Astrocyte (in vitro differentiated cells and primary cell): ENCODE data around the gene GUSB. TPM values are rescaled to one million over a fixed set of nuclear protein-coding genes. Genes with fewer than 3 reads are reported as not detected.
A peak's percentile ranks its signal among the peaks of the same experiment; 100 is the strongest.

Source experiments
- DNase-seq: peaks from one replicate; pipeline ENCODE4 v3.0.0-alpha.2; 2010; ENCODE audit warnings: low read depth
- FAIRE-seq: peaks from 2 replicates; lab custom pipeline; 2011; peaks lifted over from hg19 to GRCh38; lab: Jason Lieb, UNC
- H2AFZ ChIP-seq: 2 replicates; pipeline ENCODE4 v1.6.0; 2012; ENCODE audit warnings: low read depth, low read length, inconsistent platforms
- H3K27ac ChIP-seq: 2 replicates; pipeline ENCODE4 v1.5.1; 2011; ENCODE audit warnings: low read depth, low read length, inconsistent platforms
- H3K27me3 ChIP-seq: 2 replicates; pipeline ENCODE4 v1.6.0; 2011; ENCODE audit warnings: low read length, inconsistent platforms; ENCODE audit not compliant: insufficient read depth
- H3K36me3 ChIP-seq: 2 replicates; pipeline ENCODE4 v1.5.1; 2011; ENCODE audit warnings: low read length, inconsistent platforms; ENCODE audit not compliant: insufficient read depth
- H3K4me1 ChIP-seq: 2 replicates; pipeline ENCODE4 v1.5.1; 2011; ENCODE audit warnings: low read length, inconsistent platforms; ENCODE audit not compliant: insufficient read depth
- H3K4me2 ChIP-seq: 2 replicates; pipeline ENCODE4 v1.6.0; 2012; ENCODE audit warnings: low read length, inconsistent platforms
- H3K4me3 ChIP-seq: 2 replicates; pipeline ENCODE4 v1.5.1; 2011; ENCODE audit warnings: low read depth, mild to moderate bottlenecking, low read length, inconsistent platforms; ENCODE audit not compliant: insufficient read depth
- H3K79me2 ChIP-seq: 2 replicates; pipeline ENCODE4 v1.6.0; 2012; ENCODE audit warnings: mild to moderate bottlenecking, low read length, inconsistent platforms; ENCODE audit not compliant: insufficient read depth
- H3K9ac ChIP-seq: 2 replicates; pipeline ENCODE4 v1.6.0; 2012; ENCODE audit warnings: mild to moderate bottlenecking, low read length, inconsistent platforms
- H3K9me3 ChIP-seq: 2 replicates; pipeline ENCODE4 v1.5.1; 2012; ENCODE audit warnings: low read depth, mild to moderate bottlenecking, low read length, inconsistent platforms; ENCODE audit not compliant: insufficient read depth
- H4K20me1 ChIP-seq: 2 replicates; pipeline ENCODE4 v1.6.0; 2012; ENCODE audit warnings: low read length, inconsistent platforms; ENCODE audit not compliant: insufficient read depth
- H3K27ac Mint-ChIP-seq: one replicate; pipeline ENCODE4 v1.8.0; 2021; ENCODE audit warnings: mild to moderate bottlenecking, mixed read lengths; ENCODE audit not compliant: unreplicated experiment
- H3K27me3 Mint-ChIP-seq: one replicate; pipeline ENCODE4 v1.8.0; 2021; ENCODE audit warnings: low read depth, mixed read lengths; ENCODE audit not compliant: unreplicated experiment
- H3K36me3 Mint-ChIP-seq: one replicate; pipeline ENCODE4 v1.8.0; 2021; ENCODE audit warnings: low read depth, mixed read lengths; ENCODE audit not compliant: unreplicated experiment
- H3K4me1 Mint-ChIP-seq: one replicate; pipeline ENCODE4 v1.8.0; 2021; ENCODE audit warnings: low read depth, mixed read lengths; ENCODE audit not compliant: unreplicated experiment
- H3K4me3 Mint-ChIP-seq: one replicate; pipeline ENCODE4 v1.8.0; 2021; ENCODE audit warnings: mild to moderate bottlenecking, moderate library complexity, mixed read lengths; ENCODE audit not compliant: unreplicated experiment
- H3K9me3 Mint-ChIP-seq: one replicate; pipeline ENCODE4 v1.8.0; 2021; ENCODE audit warnings: mild to moderate bottlenecking, mixed read lengths; ENCODE audit not compliant: unreplicated experiment
- CTCF ChIP-seq: IDR thresholded peaks from 2 replicates; pipeline ENCODE4 v1.5.1; 2011; ENCODE audit warnings: low read depth, mild to moderate bottlenecking, inconsistent platforms, low read length, moderate library complexity; ENCODE audit not compliant: insufficient read depth
- EZH2 ChIP-seq: IDR thresholded peaks from 2 replicates; pipeline ENCODE4 v1.6.1; 2012; ENCODE audit warnings: mild to moderate bottlenecking, low read length, inconsistent platforms; ENCODE audit not compliant: insufficient read depth
- total RNA-seq: library from RNA; stranded (reverse); gene quantifications from 2 replicates; pipeline ENCODE4 v1.2.1, GENCODE V29; 2021

GUSB gene
- total RNA-seq, 1 donor from 2014 or later, result 18.3 TPM

GRCh38 chr7:65979583-65980477 lies 2.2 kb downstream of the GUSB start:
- no peaks in the 10 kb centered on the region for H3K27me3 Mint-ChIP-seq
- no peak overlapping the region for H3K4me3 Mint-ChIP-seq

GRCh38 chr7:65978891-65979582 lies 3.0 kb downstream of the GUSB start:
- H3K4me3 ChIP-seq, result no peak overlapping the region
- peaks cover 7% of the 10 kb centered on the region for H3K36me3 Mint-ChIP-seq
- no peaks in the 10 kb centered on the region for H3K4me1 Mint-ChIP-seq
- no peaks in the 10 kb centered on the region for H3K9me3 Mint-ChIP-seq
- no peak overlapping the region for H3K4me2 ChIP-seq
- H3K27ac Mint-ChIP-seq, result no peak overlapping the region
- no peak for TF ChIP-seq CTCF
- no peak for TF ChIP-seq EZH2
- H3K9me3 ChIP-seq, result no peaks in the 10 kb centered on the region
- no peak overlapping the region for H3K4me3 Mint-ChIP-seq
- H3K79me2 ChIP-seq, result peaks cover 21% of the 10 kb centered on the region
- H3K4me1 ChIP-seq, result peaks cover 7% of the 10 kb centered on the region
- FAIRE-seq, result no peak
- H3K27ac ChIP-seq, result no peak overlapping the region
- H3K27me3 ChIP-seq, result no peaks in the 10 kb centered on the region
- no peak overlapping the region for H2AFZ ChIP-seq
- H3K36me3 ChIP-seq, result no peaks in the 10 kb centered on the region
- H3K27me3 Mint-ChIP-seq, result no peaks in the 10 kb centered on the region
- H4K20me1 ChIP-seq, result peaks cover 7% of the 10 kb centered on the region
- no peak overlapping the region for H3K9ac ChIP-seq
- DNase-seq, result no peak

More at GRCh38 chr7:65979583-65980477, 2.2 kb downstream of the GUSB start:
- Mint-ChIP-seq H3K9me3 (no peaks in the 10 kb centered on the region), H3K27ac (no peak overlapping the region), H3K4me1 (peaks cover 2% of the 10 kb centered on the region), H3K36me3 (peaks cover 7% of the 10 kb centered on the region)
- H3K4me2 ChIP-seq, result peak overlapping the region; percentile 78
- FAIRE-seq (no peak), DNase-seq (no peak)
- peaks cover 7% of the 10 kb centered on the region for H4K20me1 ChIP-seq
- peaks cover 21% of the 10 kb centered on the region for H3K79me2 ChIP-seq
- no peaks in the 10 kb centered on the region for H3K9me3 ChIP-seq
- H3K27ac ChIP-seq, result no peak overlapping the region
- no peaks in the 10 kb centered on the region for H3K27me3 ChIP-seq
- no peak overlapping the region for H3K9ac ChIP-seq
- no peaks in the 10 kb centered on the region for H3K36me3 ChIP-seq
- H2AFZ ChIP-seq, result no peak overlapping the region
- TF ChIP-seq CTCF, result no peak
- no peak for TF ChIP-seq EZH2
- peaks cover 7% of the 10 kb centered on the region for H3K4me1 ChIP-seq
- H3K4me3 ChIP-seq, result no peak overlapping the region
